Stromal cell of bone marrow (primary cell): Measurements from ENCODE around the gene SH2D1B.
"Not testable (repeated sequence)": the region's sequence is repeated elsewhere in the genome, so short reads cannot be mapped to it uniquely, and the experiment has no call there.

Experiments used
- DNase-seq: peaks from one replicate; pipeline ENCODE4 v3.0.0-alpha.2; 2012; ENCODE audit warnings: low read depth

SH2D1B gene

DNA sequence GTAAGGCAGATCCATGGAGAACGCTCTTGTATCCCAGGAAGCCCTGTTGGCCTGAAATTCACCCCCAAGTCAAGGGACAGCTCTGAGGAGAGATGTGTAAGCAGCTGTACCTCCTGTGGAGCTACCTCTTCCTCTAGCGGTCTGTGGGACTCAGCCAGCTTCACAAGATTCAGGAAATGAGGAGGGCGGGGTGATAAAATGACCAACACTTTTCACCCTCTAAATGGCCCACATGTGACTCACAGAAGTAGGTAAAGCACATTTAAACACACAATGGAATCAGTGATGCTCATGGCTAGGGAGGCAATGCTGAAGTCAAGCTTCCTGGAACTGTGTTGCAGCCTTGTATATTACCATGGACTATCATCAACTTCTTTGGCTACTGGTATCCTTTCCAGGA, at the start of gene SH2D1B:
Gene SH2D1B (minus strand): TSS at position 135 of the 400 bp plus-strand sequence. CDS start 120 bp downstream, at position 15.
- DNase-seq, result no peak

DNA sequence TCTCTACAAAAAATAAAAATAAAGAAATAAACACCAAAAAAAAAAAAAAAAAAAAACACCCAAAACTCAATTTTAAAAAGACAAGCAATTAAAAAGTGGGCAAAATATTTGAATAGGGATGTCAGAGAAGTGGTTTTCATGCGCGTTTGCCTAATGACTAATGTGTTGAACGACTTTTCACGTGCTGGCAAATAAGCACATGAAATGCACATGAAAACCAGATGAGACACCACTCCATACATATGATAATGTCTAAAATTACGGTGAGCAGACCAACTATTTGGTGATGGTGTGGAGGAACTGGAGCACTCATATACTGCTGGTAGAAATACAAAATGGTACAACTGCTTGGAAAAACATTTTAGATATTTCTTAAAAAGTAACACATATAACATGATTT, 46.3 kb upstream of the SH2D1B start:
- no peak for DNase-seq

- no peak for DNase-seq
Observed at GRCh38 chr1:162456323-162456722, 44.4 kb upstream of the SH2D1B start.

- not testable (repeated sequence) for DNase-seq
Observed at GRCh38 chr1:162454361-162454760, 42.4 kb upstream of the SH2D1B start.

DNA sequence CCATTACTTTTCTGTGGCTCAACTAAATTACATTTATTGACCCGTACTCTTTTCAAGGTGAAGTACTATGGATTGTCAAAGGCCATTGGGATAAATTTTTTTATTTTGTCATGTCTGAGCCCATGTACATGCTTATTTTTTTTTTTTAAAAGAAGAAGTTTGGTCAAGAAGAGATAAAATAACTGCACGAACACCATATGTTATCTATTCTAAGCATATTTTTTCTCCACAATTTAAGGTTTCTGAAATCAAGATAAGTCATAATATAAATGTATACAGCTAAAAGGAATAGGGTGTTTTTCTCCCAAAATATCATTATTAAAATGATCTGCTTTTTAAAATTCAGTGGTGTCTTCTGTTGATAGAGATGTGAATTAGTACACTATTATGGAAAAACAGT, 35.0 kb upstream of the SH2D1B start:
- no peak for DNase-seq

GRCh38 chr1:162444903-162445302, 33.0 kb upstream of the SH2D1B start:
- DNase-seq, result no peak

- not testable (repeated sequence) for DNase-seq
Observed at GRCh38 chr1:162432977-162433713, 21.2 kb upstream of the SH2D1B start.

DNA sequence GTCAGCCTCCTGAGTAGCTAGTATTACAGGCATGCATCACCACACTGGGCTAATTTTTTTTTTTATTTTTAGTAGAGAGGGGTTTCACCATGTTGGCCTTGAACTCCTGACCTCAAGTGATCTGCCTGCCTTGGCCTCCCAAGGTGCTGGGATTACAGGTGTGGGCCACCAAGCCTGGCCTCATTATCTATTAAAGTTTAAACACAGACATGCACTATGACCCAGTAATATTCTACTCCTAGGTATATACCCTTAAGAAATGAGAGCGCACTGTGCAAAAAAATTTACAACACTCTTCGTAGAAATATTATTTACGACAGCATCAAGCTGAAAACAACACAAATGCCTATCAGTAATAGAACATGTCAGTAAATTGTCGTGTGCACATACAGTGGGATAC, 18.6 kb upstream of the SH2D1B start:
- DNase-seq, result no peak

DNA sequence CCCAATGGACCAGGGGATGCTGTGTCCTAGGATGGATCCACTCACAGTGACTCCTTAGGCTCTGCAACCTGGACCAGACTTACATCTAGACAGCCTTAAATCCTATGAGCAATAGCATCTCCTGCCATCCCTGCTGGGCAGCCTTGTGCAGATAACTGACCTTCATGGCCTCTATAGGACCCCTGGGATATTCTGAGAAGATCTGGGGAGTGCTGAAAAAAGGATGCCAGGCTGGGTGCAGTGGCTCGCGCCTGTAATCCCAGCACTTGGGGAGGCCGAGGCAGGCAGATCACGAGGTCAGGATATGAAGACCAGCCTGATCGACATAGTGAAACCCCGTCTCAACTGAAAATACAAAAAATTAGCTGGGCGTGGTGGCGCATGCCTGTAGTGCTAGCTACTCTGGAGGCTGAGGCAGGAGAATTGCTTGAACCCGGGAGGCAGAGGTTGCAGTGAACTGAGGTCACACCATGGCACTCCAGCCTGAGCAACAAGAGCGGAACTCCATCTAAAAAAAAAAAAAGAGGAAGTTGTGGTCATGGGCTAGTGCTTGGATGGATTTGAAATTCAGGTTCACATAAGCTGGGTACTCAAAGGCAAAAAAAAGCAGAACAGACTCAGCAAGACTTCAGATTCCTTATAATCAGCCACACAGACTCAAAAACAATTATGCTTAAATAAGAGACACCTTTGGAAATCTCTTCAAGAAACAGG, 10.9 kb upstream of the SH2D1B start:
- no peak for DNase-seq

DNA sequence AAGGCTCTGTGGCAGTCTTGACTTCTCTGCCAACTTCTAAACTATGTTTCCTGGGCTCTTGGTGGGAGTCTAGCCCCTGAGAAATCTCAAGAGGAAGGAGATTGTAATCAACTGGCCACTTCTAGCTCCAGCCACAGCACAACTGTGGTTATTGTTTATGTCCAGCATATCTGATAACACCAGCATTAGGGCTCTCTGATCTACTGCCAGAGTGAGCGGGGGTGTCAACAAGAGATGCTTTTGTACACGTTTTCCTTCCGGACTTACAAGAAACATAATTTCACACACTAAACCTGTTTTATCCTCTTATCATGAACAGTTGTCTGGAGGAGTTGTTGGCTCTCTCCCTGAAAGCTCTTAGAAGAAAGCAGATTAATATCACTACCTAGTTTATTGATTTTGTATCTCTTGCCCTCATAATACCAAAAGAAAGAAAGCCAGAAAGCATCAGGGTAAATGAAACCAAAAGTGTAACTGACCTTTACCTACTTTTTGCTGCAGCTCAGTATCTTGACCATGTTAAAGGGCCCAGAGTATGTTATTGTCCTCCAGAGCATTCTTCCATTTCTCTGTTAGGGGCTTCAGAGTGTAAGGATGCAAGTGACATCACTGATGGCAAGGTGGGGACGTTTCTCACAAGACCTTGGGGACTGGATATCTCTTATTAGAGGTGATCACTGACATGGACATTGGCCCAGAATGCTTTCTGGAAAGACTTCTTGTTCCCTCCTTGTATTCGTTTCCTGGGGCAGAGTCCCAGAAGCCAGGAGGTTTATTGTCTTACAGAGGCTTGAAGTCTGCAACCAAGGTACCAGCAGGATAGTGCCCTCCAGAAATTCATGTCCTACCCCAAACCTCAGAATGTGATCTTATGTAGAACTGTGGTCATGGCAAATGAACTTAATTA, 9.6 kb upstream of the SH2D1B start:
- DNase-seq, result no peak

- no peak for DNase-seq
Observed at GRCh38 chr1:162420120-162420519, 8.2 kb upstream of the SH2D1B start.

- DNase-seq, result not testable (repeated sequence)
Observed at GRCh38 chr1:162419450-162419931, 7.6 kb upstream of the SH2D1B start.

- not testable (repeated sequence) for DNase-seq
Observed at GRCh38 chr1:162418584-162418983, 6.6 kb upstream of the SH2D1B start.

GRCh38 chr1:162417650-162418049, 5.7 kb upstream of the SH2D1B start:
- DNase-seq, result no peak

DNA sequence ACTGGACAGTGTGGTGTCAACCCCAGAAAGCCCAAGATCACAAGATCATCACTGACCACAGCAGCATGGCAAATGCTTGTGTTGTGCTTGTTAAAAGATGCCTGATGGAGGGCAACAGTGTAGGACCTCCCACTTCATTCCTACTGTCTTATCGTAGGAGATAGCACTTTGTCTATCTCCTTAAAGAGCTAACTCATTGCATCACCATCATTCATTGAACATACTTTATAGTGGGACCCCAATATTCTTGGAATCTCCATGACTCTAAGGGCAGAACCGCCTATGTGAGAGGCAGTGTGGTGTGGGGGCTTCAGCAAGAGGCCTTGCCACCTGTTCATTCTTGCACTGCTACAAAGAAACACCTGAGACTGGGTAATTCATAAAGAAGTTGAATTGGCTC, 5.0 kb upstream of the SH2D1B start:
- no peak for DNase-seq

GRCh38 chr1:162416215-162416614, 4.3 kb upstream of the SH2D1B start:
- no peak for DNase-seq

GRCh38 chr1:162407539-162407938, 4.4 kb downstream of the SH2D1B start:
- DNase-seq, result no peak

DNA sequence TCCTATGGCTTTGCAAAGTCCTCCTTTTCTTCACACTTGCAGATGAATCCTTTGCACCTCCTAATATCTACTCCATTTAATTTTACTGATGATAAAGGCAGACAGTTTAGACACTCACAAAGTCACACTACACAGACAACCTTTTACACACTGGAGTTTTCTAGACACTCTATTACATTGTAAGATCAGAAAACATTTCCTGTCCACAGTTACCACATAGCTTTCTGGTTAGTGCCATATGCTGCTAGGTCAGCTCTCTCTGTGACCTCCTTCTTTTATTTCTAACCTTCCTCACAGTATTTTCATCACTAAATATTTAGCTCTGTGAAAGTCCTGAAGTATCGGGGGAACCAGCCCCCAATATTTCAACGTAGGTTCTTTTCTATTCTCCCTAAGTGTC, 5.1 kb downstream of the SH2D1B start:
- DNase-seq, result no peak

GRCh38 chr1:162405800-162406199, 6.1 kb downstream of the SH2D1B start:
- no peak for DNase-seq

- peak; percentile 66 for DNase-seq
Observed at GRCh38 chr1:162404550-162405160, 7.3 kb downstream of the SH2D1B start.

DNA sequence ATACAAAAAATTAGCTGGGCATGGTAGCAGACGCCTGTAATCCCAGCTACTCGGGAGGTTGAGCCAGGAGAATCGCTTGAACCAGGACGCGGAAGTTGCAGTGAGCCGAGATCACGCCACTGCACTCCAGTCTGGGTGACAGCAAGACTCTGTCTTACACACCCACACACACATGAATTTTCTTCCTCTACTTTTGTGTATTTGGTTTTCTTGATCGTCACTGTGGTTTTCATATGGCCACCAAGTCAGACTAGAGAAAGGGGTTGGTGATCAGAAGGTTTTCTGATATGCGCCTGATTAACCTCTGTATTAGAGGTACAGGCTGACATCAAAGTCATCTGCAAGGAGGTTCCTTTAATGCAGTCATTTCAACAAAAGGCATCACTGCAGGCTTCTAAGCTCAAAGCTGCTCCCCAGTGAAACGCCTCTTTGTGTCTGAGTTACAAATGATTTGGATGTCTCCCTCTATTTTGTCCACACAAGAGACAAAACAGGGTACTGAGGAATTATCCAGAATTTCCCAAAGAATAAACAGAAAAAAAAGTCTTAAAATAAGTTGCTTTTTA, 11.1 kb downstream of the SH2D1B start:
- DNase-seq, result no peak
